Measurements from ENCODE around the gene TMEM178A. TPM values are rescaled to one million over a fixed set of nuclear protein-coding genes. Genes with fewer than 3 reads are reported as not detected.

Gene TMEM178A
- total and polyA plus RNA-seq, 10 donors = 0.49 to 2.1 (median 0.89) TPM

- Histone ChIP-seq H3K36me3 (peaks cover 0 to 93% (median 37%) of the 10 kb centered on the region in 6 donors), H3K27me3 (replicated peaks in 1 of 7) (no peaks in the 10 kb centered on the region), H3K27ac (no peak overlapping the region), H3K9me3 (no peaks in the 10 kb centered on the region), H3K4me3 (no peak overlapping the region), H3K4me1 (no peaks in the 10 kb centered on the region)
- intact Hi-C loops (cut with DNase I; ENCODE audit: low total_unique reads) = no loop called here
- WGBS, 5 donors = 94 to 100% (median 98%) methylated on average over 1 of the region's 1 CpG
- TF ChIP-seq POLR2AphosphoS5 (IDR thresholded peaks at IDR 0.05) (no peak), POLR2A (IDR thresholded peaks at IDR 0.05) (no peak), CTCF (IDR thresholded peaks at IDR 0.05 in 8 of 11, conservative IDR thresholded peaks at IDR 0.05 in 3 of 11) (no peak)
- no peak for DNase-seq
Measured at GRCh38 chr2:39741871-39742270, 76.2 kb downstream of the TMEM178A start.

- WGBS, 5 donors = 35 to 62% (median 57%) methylated on average over 1 of the region's 1 CpG
Measured at GRCh38 chr2:39743269-39743776, 77.6 kb downstream of the TMEM178A start.

GRCh38 chr2:39755466-39755865 lies 89.7 kb downstream of the TMEM178A start:
- no peaks in the 10 kb centered on the region for H3K27me3 ChIP-seq (replicated peaks in 1 of 7)
- no peak overlapping the region for H3K27ac ChIP-seq
- H3K9me3 ChIP-seq = no peaks in the 10 kb centered on the region
- TF ChIP-seq POLR2AphosphoS5 (IDR thresholded peaks at IDR 0.05) (no peak), POLR2A (IDR thresholded peaks at IDR 0.05) (no peak), CTCF (IDR thresholded peaks at IDR 0.05 in 8 of 11, conservative IDR thresholded peaks at IDR 0.05 in 3 of 11) (no peak)
- H3K4me3 ChIP-seq = no peak overlapping the region
- peaks cover 0 to 100% (median 69%) of the 10 kb centered on the region in 6 donors for H3K36me3 ChIP-seq
- no peaks in the 10 kb centered on the region for H3K4me1 ChIP-seq
- 95 to 100% (median 97%) methylated on average over 1 of the region's 1 CpG for WGBS, 5 donors
- intact Hi-C loops (cut with DNase I; ENCODE audit: low total_unique reads) = no loop called here
- DNase-seq = no peak

More at GRCh38 chr2:39743269-39743776, 77.6 kb downstream of the TMEM178A start:
- TF ChIP-seq CTCF (IDR thresholded peaks at IDR 0.05 in 8 of 11, conservative IDR thresholded peaks at IDR 0.05 in 3 of 11) = no peak
- no peak for TF ChIP-seq POLR2A (IDR thresholded peaks at IDR 0.05)
- TF ChIP-seq POLR2AphosphoS5 (IDR thresholded peaks at IDR 0.05) = no peak
- no peak overlapping the region for H3K4me3 ChIP-seq
- no peak for DNase-seq
- H3K27me3 ChIP-seq (replicated peaks in 1 of 7) = no peaks in the 10 kb centered on the region
- H3K4me1 ChIP-seq = no peaks in the 10 kb centered on the region
- intact Hi-C loops (cut with DNase I; ENCODE audit: low total_unique reads) = no loop called here
- no peak overlapping the region for H3K27ac ChIP-seq
- no peaks in the 10 kb centered on the region for H3K9me3 ChIP-seq
- H3K36me3 ChIP-seq = peaks cover 0 to 87% (median 33%) of the 10 kb centered on the region in 6 donors

GRCh38 chr2:39757156-39757555 lies 91.4 kb downstream of the TMEM178A start:
- no peaks in the 10 kb centered on the region for H3K4me1 ChIP-seq
- H3K4me3 ChIP-seq = no peak overlapping the region
- H3K36me3 ChIP-seq = peaks cover 0 to 98% (median 66%) of the 10 kb centered on the region in 6 donors
- no peak for DNase-seq
- intact Hi-C loops (cut with DNase I; ENCODE audit: low total_unique reads) = no loop called here
- H3K27ac ChIP-seq = no peak overlapping the region
- no peaks in the 10 kb centered on the region for H3K27me3 ChIP-seq (replicated peaks in 1 of 7)
- TF ChIP-seq POLR2AphosphoS5 (IDR thresholded peaks at IDR 0.05) = no peak
- TF ChIP-seq POLR2A (IDR thresholded peaks at IDR 0.05) = no peak
- TF ChIP-seq CTCF (IDR thresholded peaks at IDR 0.05 in 8 of 11, conservative IDR thresholded peaks at IDR 0.05 in 3 of 11) = no peak
- H3K9me3 ChIP-seq = no peaks in the 10 kb centered on the region
- WGBS, 5 donors = 93 to 98% (median 95%) methylated on average over 4 of the region's 4 CpGs
